ENCODE data around the gene ARSA.

The ARSA gene

DNA sequence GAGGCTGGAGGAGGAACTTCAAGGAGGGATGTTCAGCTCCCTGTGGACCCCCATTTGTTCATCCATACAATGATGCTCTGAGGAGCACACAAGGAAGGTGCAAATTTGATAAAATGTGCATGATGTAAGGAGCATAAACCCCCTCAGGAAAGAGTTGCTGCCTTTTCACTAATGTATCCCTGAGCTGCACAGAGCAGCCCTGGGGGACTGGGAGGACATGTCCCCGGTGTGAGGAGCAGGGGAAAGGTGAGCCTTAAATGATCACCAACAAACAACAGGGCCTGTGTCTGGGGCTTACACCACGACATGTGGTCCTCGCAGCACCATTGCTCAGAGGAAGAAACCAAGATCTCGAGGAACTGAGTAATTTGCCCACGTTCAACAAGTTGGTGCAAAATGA, 30.9 kb downstream of the ARSA start:
- H3K4me1 ChIP-seq (ENCODE audit: insufficient read depth, low read length), result no peaks in the 10 kb centered on the region
- H3K4me3 ChIP-seq (ENCODE audit: low read depth in 1 of 2, low read length in 2 of 2), result no peak overlapping the region
- no peak overlapping the region for H3K27ac ChIP-seq (ENCODE audit: low read depth, low read length)
- no peaks in the 10 kb centered on the region for H3K36me3 ChIP-seq (ENCODE audit: insufficient read depth, low read length)
- H3K27me3 ChIP-seq (ENCODE audit: control insufficient read depth in 1 of 2, insufficient read depth in 2 of 2, low read length in 2 of 2), result peaks cover 12 to 28% of the 10 kb centered on the region in 2 donors
- no peak overlapping the region for H3K9ac ChIP-seq (ENCODE audit: low read length)
- no peaks in the 10 kb centered on the region for H3K9me3 ChIP-seq (ENCODE audit: low read length)

DNA sequence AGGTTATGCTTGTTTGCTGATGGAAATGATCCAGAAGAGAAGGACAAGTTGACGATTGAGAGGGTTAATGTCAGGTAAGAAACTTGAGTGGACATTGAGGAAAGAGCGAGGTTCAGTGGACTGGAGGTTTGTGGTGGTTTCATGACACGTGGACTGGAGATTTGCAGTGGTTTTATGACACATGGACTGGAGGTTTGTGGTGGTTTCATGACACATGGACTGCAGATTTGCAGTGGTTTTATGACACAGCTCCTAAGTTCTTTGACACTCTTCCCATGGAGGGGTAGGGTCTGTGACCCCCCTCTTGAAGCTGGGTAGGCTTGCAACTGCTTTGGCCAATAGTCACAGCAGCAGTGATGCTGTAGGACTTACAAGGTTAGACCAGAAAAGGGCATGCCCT, 32.8 kb downstream of the ARSA start:
- H3K4me3 ChIP-seq (ENCODE audit: low read depth in 1 of 2, low read length in 2 of 2), result no peak overlapping the region
- H3K4me1 ChIP-seq (ENCODE audit: insufficient read depth, low read length), result no peaks in the 10 kb centered on the region
- peaks cover 6 to 17% of the 10 kb centered on the region in 2 donors for H3K27me3 ChIP-seq (ENCODE audit: control insufficient read depth in 1 of 2, insufficient read depth in 2 of 2, low read length in 2 of 2)
- H3K36me3 ChIP-seq (ENCODE audit: insufficient read depth, low read length), result no peaks in the 10 kb centered on the region
- H3K9me3 ChIP-seq (ENCODE audit: low read length), result no peaks in the 10 kb centered on the region
- H3K27ac ChIP-seq (ENCODE audit: low read depth, low read length), result no peak overlapping the region
- no peak overlapping the region for H3K9ac ChIP-seq (ENCODE audit: low read length)

DNA sequence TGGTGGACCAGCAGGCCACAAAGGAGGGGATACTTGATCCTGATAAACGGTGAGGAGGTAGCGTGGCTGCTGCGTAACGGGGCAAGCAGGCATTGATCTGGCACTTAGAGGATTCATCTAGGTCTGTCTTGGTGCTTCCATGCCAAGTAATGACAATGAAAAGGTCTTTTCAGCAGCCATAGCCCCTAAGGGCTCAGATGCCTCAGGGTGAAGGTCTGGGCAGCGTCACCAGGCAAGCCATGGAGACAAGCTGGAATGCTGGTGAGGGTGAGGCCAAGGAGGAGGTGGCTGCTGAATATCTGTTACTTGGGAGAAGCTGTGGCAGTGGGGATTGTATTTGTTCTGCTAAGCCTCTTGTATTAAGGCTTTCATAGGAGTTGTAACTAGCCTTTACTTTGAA, 40.5 kb downstream of the ARSA start:
- no peaks in the 10 kb centered on the region for H3K36me3 ChIP-seq (ENCODE audit: insufficient read depth, low read length)
- H3K4me3 ChIP-seq (ENCODE audit: low read depth in 1 of 2, low read length in 2 of 2), result no peak overlapping the region
- H3K27ac ChIP-seq (ENCODE audit: low read depth, low read length), result no peak overlapping the region
- H3K9ac ChIP-seq (ENCODE audit: low read length), result no peak overlapping the region
- H3K27me3 ChIP-seq (ENCODE audit: control insufficient read depth in 1 of 2, insufficient read depth in 2 of 2, low read length in 2 of 2), result no peaks in the 10 kb centered on the region
- no peaks in the 10 kb centered on the region for H3K9me3 ChIP-seq (ENCODE audit: low read length)
- H3K4me1 ChIP-seq (ENCODE audit: insufficient read depth, low read length), result peaks cover 8% of the 10 kb centered on the region

DNA sequence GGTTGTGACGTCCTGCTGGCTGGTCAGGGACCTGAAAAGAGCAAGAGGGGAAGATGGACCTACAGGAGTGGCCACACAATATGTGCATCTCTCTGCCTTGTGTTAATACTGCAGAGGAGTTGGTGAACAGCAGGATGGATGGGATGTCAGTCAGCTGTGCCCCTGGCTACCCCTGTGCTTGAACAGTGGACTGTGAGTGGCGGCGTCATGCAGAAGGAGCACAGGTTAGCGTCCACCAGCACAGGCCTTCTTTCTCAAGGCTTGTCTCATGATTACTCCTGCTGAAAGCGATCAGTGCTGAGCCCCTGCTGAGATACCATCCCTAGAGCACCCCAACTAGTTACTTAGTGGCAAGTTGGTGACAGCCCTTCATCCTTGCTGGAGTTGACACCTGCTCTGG, 41.5 kb downstream of the ARSA start:
- Histone ChIP-seq H3K4me1 (ENCODE audit: insufficient read depth, low read length) (peaks cover 13% of the 10 kb centered on the region), H3K27ac (ENCODE audit: low read depth, low read length) (no peak overlapping the region), H3K27me3 (ENCODE audit: control insufficient read depth in 1 of 2, insufficient read depth in 2 of 2, low read length in 2 of 2) (no peaks in the 10 kb centered on the region), H3K9ac (ENCODE audit: low read length) (no peak overlapping the region), H3K9me3 (ENCODE audit: low read length) (no peaks in the 10 kb centered on the region), H3K4me3 (ENCODE audit: low read depth in 1 of 2, low read length in 2 of 2) (no peak overlapping the region), H3K36me3 (ENCODE audit: insufficient read depth, low read length) (no peaks in the 10 kb centered on the region)

DNA sequence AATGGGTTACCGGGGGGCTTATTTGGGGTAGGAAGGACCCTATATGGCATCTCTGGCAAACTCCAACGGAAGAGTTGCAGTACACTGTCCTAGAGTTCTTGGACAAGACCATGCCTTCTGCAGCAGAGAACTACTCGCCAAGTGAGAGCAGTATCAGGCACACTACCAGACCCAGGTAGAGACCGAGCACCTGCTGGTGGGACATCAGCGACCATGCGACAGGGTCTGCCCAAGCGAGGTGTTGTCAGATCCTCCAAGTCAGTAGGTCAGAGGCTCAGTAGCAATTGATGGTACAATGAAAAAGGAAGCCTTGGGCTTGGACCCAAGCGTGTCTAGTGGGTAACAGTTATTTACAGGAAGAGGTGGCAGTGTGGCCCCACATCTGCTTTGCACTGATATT, 42.2 kb downstream of the ARSA start:
- Histone ChIP-seq H3K9me3 (ENCODE audit: low read length) (no peaks in the 10 kb centered on the region), H3K4me3 (ENCODE audit: low read depth in 1 of 2, low read length in 2 of 2) (no peak overlapping the region), H3K27ac (ENCODE audit: low read depth, low read length) (no peak overlapping the region), H3K27me3 (ENCODE audit: control insufficient read depth in 1 of 2, insufficient read depth in 2 of 2, low read length in 2 of 2) (no peaks in the 10 kb centered on the region), H3K4me1 (ENCODE audit: insufficient read depth, low read length) (peaks cover 18% of the 10 kb centered on the region), H3K9ac (ENCODE audit: low read length) (no peak overlapping the region), H3K36me3 (ENCODE audit: insufficient read depth, low read length) (no peaks in the 10 kb centered on the region)

DNA sequence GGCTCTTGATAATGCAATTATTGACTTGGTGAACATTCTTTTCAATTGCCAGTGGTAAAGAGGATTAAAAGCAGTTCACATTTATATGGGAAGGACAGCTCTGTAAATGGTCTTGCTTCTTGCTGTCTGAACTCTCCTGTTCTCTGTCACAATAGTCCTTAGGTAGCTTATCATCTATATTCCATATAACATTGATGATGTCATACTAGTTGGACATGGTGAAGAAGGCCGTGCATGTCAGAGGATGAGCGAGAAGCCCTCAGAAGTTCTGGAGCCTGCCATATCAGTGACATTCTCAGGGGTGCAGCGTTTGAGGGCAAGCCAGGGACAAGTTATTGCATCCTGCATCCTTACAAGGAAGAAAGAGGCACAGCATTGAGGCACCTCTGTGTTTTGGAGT, 42.7 kb downstream of the ARSA start:
- Histone ChIP-seq H3K4me1 (ENCODE audit: insufficient read depth, low read length) (peaks cover 18% of the 10 kb centered on the region), H3K9me3 (ENCODE audit: low read length) (no peaks in the 10 kb centered on the region), H3K27me3 (ENCODE audit: control insufficient read depth in 1 of 2, insufficient read depth in 2 of 2, low read length in 2 of 2) (no peaks in the 10 kb centered on the region), H3K27ac (ENCODE audit: low read depth, low read length) (no peak overlapping the region), H3K9ac (ENCODE audit: low read length) (no peak overlapping the region), H3K36me3 (ENCODE audit: insufficient read depth, low read length) (peaks cover 4% of the 10 kb centered on the region), H3K4me3 (ENCODE audit: low read depth in 1 of 2, low read length in 2 of 2) (no peak overlapping the region)

DNA sequence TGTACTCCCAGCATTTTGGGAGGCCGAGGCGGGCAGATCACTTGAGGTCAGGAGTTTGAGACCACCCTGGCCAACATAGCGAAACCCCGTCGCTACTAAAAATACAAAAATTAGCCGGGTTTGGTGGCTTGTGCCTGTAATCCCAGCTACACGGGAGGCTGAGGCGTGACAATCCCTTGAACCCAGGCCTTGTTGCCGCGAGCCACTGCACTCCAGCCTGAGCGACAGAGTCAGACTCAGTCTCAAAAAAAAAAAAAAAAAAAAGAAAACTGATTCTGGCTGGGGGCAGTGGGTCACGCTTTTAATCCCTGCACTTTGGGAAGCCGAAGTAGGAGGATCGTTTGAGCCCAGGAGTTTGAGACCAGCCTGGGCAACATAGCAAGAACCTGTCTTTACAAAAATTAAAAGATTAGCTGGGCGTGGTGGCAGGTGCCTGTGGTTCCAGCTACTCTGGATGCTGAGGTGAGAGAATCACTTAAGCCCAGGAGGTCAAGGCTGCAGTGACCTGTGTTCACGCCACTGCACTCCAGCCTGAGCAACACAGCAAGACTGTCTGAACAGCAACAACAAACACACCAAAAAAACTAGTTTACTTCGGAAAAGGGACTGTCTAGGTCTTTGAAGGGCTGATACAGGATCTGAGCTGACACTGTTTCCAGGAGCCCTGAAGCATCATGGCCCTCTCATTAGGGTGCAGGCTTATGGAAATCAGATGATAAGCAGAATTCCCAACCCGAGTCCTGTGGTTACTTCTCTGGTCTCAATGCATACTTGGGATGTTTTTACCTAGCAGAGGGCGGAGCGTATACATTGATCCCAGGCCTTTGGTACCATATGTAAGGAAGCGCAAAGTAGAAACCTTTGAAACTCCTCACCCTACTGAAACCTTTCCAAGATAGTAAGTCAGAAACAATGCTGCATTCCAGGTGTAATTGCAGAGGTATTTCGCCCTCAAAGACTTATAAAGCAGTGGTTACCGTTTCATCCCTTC, 43.6 kb downstream of the ARSA start:
- H3K4me3 ChIP-seq (ENCODE audit: low read depth in 1 of 2, low read length in 2 of 2), result no peak overlapping the region
- no peaks in the 10 kb centered on the region for H3K9me3 ChIP-seq (ENCODE audit: low read length)
- H3K4me1 ChIP-seq (ENCODE audit: insufficient read depth, low read length), result peaks cover 18% of the 10 kb centered on the region
- no peaks in the 10 kb centered on the region for H3K27me3 ChIP-seq (ENCODE audit: control insufficient read depth in 1 of 2, insufficient read depth in 2 of 2, low read length in 2 of 2)
- H3K36me3 ChIP-seq (ENCODE audit: insufficient read depth, low read length), result peaks cover 4% of the 10 kb centered on the region
- H3K27ac ChIP-seq (ENCODE audit: low read depth, low read length), result no peak overlapping the region
- no peak overlapping the region for H3K9ac ChIP-seq (ENCODE audit: low read length)

DNA sequence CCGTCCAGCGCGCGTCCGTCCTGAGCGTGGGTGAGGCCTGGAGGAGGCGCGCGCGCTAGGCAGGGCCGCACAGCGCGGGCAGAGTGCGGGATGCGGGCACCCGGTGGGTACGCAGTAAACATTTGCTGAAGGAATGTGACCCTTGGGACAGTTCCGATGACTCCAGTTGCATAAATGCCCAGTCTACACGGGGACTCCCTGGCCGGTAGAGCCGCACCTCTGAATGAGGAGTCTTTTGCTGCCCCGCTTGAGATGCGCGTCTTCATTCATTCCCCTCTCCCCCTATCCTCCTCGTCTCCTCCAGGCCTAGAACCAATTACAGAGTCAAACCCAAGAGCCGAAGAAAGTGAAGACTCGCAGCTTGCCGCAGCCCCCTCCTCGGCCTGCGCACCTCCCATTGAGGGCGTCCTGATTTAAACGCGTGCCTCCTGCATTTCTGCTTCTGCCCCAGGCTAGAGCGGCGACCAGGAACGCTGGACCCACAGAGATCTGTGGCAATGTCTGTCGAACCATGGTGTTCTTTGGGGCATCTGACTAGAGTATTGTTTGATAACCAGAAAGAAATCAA, 44.6 kb downstream of the ARSA start:
- Histone ChIP-seq H3K4me3 (ENCODE audit: low read depth in 1 of 2, low read length in 2 of 2) (peak overlapping the region; percentile 67 to 79), H3K27ac (ENCODE audit: low read depth, low read length) (no peak overlapping the region), H3K9ac (ENCODE audit: low read length) (peak overlapping the region; percentile 55), H3K9me3 (ENCODE audit: low read length) (no peaks in the 10 kb centered on the region), H3K36me3 (ENCODE audit: insufficient read depth, low read length) (peaks cover 4% of the 10 kb centered on the region), H3K4me1 (ENCODE audit: insufficient read depth, low read length) (peaks cover 23% of the 10 kb centered on the region), H3K27me3 (ENCODE audit: control insufficient read depth in 1 of 2, insufficient read depth in 2 of 2, low read length in 2 of 2) (peaks cover 0 to 3% of the 10 kb centered on the region in 2 donors)

DNA sequence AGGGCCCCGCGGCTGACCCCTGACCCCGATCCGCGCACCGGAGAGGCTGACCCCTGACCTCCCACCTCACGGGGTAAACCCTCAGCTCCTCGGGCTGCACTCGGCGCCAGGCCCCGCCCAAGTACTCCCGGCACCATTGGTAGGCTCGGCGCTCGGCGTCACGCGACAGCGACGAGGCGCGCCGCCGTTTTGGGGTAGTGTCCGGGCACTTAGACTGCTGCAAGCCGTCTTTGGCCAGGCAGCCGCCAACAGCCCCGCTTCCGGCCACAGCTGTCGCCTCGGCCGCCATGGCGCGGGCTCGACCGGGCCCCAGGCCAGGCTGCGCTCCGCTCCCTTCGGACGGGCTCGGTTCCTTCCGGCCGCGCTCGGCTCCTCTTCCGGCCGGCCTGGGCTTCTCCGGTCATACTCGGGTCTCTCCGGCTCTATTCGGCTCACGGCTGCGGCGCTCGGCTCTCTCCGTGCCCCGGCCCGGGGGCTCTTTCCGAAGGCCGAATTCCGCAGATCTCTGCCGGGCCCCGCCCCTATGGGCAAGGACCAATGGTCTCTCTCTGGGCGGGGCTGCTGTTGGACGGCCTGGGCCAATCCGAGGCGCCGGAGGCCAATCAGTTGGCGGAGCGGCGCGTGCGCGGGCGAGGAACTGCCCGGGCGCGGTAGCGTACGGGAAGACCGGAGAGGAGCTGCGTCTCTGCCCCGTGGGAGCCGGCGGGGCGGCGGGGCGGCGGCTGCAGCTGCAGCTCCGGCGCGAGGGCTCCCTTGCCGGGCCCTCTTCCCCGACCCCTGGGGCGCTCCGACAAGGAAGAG, 45.3 kb downstream of the ARSA start, which contains the start of gene CHKB:
TSS of gene CHKB (minus strand) at position 357 of the 801 bp plus-strand sequence. CDS start at position 289, 68 bp downstream.
- peak within 1 kb of the TSS; percentile 79 to 95 for H3K4me3 ChIP-seq (ENCODE audit: low read depth in 1 of 2, low read length in 2 of 2)
- H3K9ac ChIP-seq (ENCODE audit: low read length), result peak within 1 kb of the TSS; percentile 67
- peaks cover 0 to 8% of the 10 kb centered on the region in 2 donors for H3K27me3 ChIP-seq (ENCODE audit: control insufficient read depth in 1 of 2, insufficient read depth in 2 of 2, low read length in 2 of 2)
- no peaks in the 10 kb centered on the region for H3K9me3 ChIP-seq (ENCODE audit: low read length)
- H3K4me1 ChIP-seq (ENCODE audit: insufficient read depth, low read length), result peaks cover 26% of the 10 kb centered on the region
- peak within 1 kb of the TSS; percentile 84 for H3K27ac ChIP-seq (ENCODE audit: low read depth, low read length)
- peaks cover 4% of the 10 kb centered on the region for H3K36me3 ChIP-seq (ENCODE audit: insufficient read depth, low read length)

DNA sequence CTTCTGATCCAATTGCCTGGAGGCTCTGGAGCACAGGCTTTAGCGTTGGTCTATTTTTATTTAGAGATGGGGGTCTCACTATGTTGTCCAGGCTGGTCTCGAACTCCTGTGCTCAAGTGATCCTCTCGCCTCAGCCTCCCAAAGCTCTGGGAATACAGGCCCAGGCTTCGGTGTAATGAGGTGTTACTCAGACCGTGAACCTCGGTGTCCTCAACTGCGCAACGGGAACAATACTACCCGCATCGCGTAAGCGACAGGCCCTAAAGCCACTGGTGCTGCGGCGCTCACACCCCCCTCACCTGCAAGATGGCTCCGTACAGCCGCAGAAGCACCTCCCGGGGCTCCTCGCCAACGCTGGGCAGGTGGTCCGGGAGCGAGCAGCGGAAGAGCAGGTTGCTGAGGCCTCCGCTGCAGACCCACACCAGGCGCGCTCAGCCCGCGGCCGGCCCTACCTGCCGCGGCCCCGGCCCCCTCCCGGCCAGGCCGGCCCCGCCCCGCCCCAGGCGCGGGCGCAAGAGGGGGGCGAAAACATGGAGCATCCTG, 45.9 kb downstream of the ARSA start:
- Histone ChIP-seq H3K4me1 (ENCODE audit: insufficient read depth, low read length) (peaks cover 26% of the 10 kb centered on the region), H3K27me3 (ENCODE audit: control insufficient read depth in 1 of 2, insufficient read depth in 2 of 2, low read length in 2 of 2) (peaks cover 0 to 13% of the 10 kb centered on the region in 2 donors), H3K36me3 (ENCODE audit: insufficient read depth, low read length) (peaks cover 4% of the 10 kb centered on the region), H3K9ac (ENCODE audit: low read length) (peak overlapping the region; percentile 67), H3K4me3 (ENCODE audit: low read depth in 1 of 2, low read length in 2 of 2) (peak overlapping the region; percentile 79 to 95), H3K9me3 (ENCODE audit: low read length) (no peaks in the 10 kb centered on the region), H3K27ac (ENCODE audit: low read depth, low read length) (peak overlapping the region; percentile 84)

Measured in muscle layer of colon (tissue), 2 donors.